Prostate gland (tissue), 2 donors: Measurements from ENCODE around the gene PEX6. TPM values are rescaled to one million over a fixed set of nuclear protein-coding genes. Genes with fewer than 3 reads are reported as not detected.
"Not testable (repeated sequence)": the region's sequence is repeated elsewhere in the genome, so short reads cannot be mapped to it uniquely, and the experiment has no call there.

Source experiments
- DNase-seq: peaks from one replicate; pipeline ENCODE4 v3.0.0-alpha.2; 2019; ENCODE audit warnings: low spot score
- H3K27ac ChIP-seq, 2 donors: fragments of 200-600 bp; sonication (generic); 2 replicates each; pipeline ENCODE4 v1.5.1; 2017 to 2019
- H3K27me3 ChIP-seq: fragments of 200-600 bp; sonication (generic); replicated peaks from 2 replicates; pipeline ENCODE4 v1.5.1; 2019; ENCODE audit not compliant: insufficient read depth
- H3K36me3 ChIP-seq, 2 donors: fragments of 200-600 bp; sonication (generic); 1 replicate in 1 of 2; 2 replicates in 1 of 2; pipeline versions ENCODE4 v1.5.1 to v1.8.1; 2017 to 2019
- H3K4me1 ChIP-seq: fragments of 200-600 bp; sonication (generic); replicated peaks from 2 replicates; pipeline ENCODE4 v1.5.1; 2019
- H3K4me3 ChIP-seq, 2 donors: fragments of 200-600 bp; sonication (generic); 2 replicates each; pipeline ENCODE4 v1.5.1; 2017 to 2019
- H3K9me3 ChIP-seq: fragments of 200-600 bp; sonication (generic); 2 replicates; pipeline ENCODE4 v1.5.1; 2017
- POLR2A ChIP-seq: fragments of 450-650 bp; IDR thresholded peaks from one replicate; pipeline ENCODE4 v1.6.1; 2016; ENCODE audit warnings: antibody characterized with exemption, mild to moderate bottlenecking
- POLR2AphosphoS5 ChIP-seq: sonication (generic); formaldehyde crosslinking; IDR thresholded peaks from one replicate; pipeline ENCODE4 v1.6.1; 2017; ENCODE audit warnings: antibody characterized with exemption
- WGBS: methylation state at CpG from one replicate; pipeline ENCODE4 v1.1.5; 2018; 5-methylcytosine and 5-hydroxymethylcytosine counted together
- intact Hi-C: fragments of 100-400 bp; cut with DNase I; formaldehyde crosslinking; loops from one replicate; pipeline ENCODE4 v1.14.2; 2022
- total RNA-seq, 2 donors: library from RNA; depleted of rRNA; stranded (reverse); fragments of >200 nt; gene quantifications; one replicate each; pipeline ENCODE4 v1.1.0, GENCODE V29; 2016
- TF ChIP-seq, protein P1 (sequence below), 4 experiments: fragments of 200-600 bp in 2 of 4; fragments of 450-650 bp in 2 of 4; sonication (generic) in 2 of 4; IDR thresholded peaks; 1 replicate in 3 of 4; 2 replicates in 1 of 4; pipeline ENCODE4 v1.5.1; 2016 to 2019; ENCODE audit warnings: antibody characterized with exemption in 4 of 4, mild to moderate bottlenecking in 2 of 4, moderate library complexity in 2 of 4

The PEX6 gene
- total RNA-seq, 2 donors from 2014 or later: 23.9 to 57.9 TPM

DNA sequence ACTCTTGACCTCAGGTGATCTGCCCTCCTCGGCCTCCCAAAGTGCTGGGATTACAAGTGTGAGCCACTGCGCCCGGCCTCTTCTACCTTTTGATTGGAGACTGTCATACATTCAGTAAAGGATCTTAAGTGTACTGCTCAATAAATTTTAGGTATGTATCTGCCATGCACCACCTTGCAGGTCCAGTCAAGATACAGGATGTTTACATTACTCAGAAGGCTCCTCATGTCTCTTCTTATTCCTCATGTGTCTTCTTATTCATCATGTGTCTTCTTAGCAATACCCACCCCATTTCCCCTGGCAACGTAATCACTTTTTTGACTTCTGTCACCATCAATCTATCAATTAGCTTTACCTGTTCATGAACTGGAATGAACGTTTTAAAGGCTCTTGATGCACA lies 26.9 kb upstream of the PEX6 start:
- Histone ChIP-seq H3K9me3 (no peaks in the 10 kb centered on the region), H3K36me3 (peaks cover 0 to 10% of the 10 kb centered on the region in 2 donors), H3K4me3 (no peak overlapping the region), H3K27me3 (no peaks in the 10 kb centered on the region), H3K27ac (no peak overlapping the region), H3K4me1 (no peaks in the 10 kb centered on the region)
- intact Hi-C loops: no loop called here
- 69% methylated on average over 5 of the region's 5 CpGs for WGBS
- DNase-seq: no peak
- TF ChIP-seq, protein P1, sequence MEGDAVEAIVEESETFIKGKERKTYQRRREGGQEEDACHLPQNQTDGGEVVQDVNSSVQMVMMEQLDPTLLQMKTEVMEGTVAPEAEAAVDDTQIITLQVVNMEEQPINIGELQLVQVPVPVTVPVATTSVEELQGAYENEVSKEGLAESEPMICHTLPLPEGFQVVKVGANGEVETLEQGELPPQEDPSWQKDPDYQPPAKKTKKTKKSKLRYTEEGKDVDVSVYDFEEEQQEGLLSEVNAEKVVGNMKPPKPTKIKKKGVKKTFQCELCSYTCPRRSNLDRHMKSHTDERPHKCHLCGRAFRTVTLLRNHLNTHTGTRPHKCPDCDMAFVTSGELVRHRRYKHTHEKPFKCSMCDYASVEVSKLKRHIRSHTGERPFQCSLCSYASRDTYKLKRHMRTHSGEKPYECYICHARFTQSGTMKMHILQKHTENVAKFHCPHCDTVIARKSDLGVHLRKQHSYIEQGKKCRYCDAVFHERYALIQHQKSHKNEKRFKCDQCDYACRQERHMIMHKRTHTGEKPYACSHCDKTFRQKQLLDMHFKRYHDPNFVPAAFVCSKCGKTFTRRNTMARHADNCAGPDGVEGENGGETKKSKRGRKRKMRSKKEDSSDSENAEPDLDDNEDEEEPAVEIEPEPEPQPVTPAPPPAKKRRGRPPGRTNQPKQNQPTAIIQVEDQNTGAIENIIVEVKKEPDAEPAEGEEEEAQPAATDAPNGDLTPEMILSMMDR (IDR thresholded peaks at IDR 0.05): no peak
- TF ChIP-seq POLR2A: no peak
- TF ChIP-seq POLR2AphosphoS5: no peak

DNA sequence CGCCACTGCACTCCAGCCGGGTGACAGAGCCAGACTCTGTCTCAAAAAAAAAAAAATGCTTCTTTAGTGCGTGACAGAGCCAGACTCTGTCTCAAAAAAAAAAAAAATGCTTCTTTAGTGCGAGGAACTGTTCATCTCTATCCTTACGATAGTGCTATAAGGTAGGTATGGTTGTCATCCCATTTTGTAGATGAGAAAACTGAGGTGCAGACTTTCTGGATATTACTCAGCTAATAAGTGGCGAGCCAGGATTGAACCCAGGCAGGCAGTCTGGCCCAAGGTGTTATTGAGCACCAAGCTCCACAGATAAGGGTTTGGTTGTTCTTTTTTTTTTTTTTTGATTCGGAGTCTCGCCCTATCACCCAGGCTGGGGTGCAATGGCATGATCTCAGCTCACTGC lies 22.9 kb upstream of the PEX6 start:
- Histone ChIP-seq H3K4me1 (no peaks in the 10 kb centered on the region), H3K27ac (no peak overlapping the region), H3K9me3 (no peaks in the 10 kb centered on the region), H3K27me3 (no peaks in the 10 kb centered on the region), H3K36me3 (no peaks in the 10 kb centered on the region), H3K4me3 (no peak overlapping the region)
- 94% methylated on average over 8 of the region's 8 CpGs for WGBS
- DNase-seq: no peak
- TF ChIP-seq, protein P1 (IDR thresholded peaks at IDR 0.05): no peak
- TF ChIP-seq POLR2AphosphoS5 (no peak), POLR2A (no peak)
- intact Hi-C loops: no loop called here

DNA sequence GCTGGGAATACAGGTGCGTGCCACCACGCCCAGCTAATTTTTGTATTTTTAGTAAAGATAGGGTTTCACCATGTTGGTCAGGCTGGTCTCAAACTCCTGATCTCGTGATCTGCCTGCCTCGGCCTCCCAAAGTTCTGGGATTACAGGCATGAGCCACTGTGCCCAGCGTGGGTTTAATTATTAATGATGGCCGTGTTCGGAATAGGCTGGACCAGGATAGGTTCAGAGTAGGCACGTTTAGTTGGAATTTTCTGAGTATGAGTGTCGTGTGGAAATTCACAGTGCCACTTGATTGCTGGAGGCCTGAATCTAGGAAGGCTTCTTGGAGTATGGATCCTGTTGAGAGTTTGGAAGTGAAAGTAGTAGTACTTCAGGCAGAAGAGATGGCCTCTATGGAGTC lies 19.2 kb upstream of the PEX6 start:
- H3K36me3 ChIP-seq, intact Hi-C loops, H3K27me3 ChIP-seq, H3K4me1 ChIP-seq, H3K9me3 ChIP-seq, H3K4me3 ChIP-seq, H3K27ac ChIP-seq, DNase-seq: not testable (repeated sequence)
- 96% methylated on average over 9 of the region's 9 CpGs for WGBS

DNA sequence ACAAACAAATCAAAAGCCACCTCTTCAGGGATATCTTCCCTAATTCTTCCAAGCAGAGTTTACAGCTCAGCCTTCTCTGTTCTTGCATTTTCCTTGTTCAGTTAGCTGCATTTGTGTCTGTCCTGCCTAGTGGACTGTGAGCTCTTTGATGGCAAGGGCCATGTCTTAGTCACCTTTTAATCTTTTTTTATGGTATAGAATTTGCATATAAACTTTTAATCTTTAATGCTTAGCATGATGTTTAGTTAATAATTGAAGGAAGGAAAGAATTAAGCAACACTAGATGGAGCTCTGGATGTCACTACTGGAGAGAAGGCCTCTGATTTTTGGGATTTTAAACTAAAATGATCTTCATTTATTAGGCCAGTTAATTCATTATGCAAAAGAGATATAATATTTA lies 17.5 kb upstream of the PEX6 start:
- Histone ChIP-seq H3K4me1 (no peaks in the 10 kb centered on the region), H3K27ac (no peak overlapping the region), H3K36me3 (no peaks in the 10 kb centered on the region), H3K4me3 (no peak overlapping the region), H3K27me3 (no peaks in the 10 kb centered on the region), H3K9me3 (no peaks in the 10 kb centered on the region)
- no peak for DNase-seq
- TF ChIP-seq POLR2A: no peak
- TF ChIP-seq, protein P1 (IDR thresholded peaks at IDR 0.05): no peak
- no peak for TF ChIP-seq POLR2AphosphoS5
- intact Hi-C loops: no loop called here

DNA sequence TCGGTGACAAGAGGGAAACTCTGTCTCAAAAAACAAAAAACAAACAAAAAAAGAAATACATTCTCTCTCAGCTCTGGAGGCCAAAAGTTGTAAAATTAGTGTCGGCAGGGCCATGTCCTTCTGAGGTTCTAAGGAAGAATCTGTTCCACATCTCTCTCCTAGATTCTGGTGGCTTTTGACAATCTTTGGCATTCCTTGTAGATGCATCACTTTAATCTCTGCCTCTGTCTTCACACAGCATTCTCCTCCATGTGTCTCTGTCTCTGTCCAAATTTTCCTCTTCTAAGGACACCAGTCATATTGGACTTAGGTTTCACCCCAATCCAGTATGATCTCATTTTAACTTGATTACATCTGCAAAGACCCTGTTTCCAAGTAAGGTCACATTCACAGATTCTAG lies 14.5 kb upstream of the PEX6 start:
- Histone ChIP-seq H3K27me3 (no peaks in the 10 kb centered on the region), H3K27ac (no peak overlapping the region), H3K4me1 (no peaks in the 10 kb centered on the region), H3K9me3 (no peaks in the 10 kb centered on the region), H3K36me3 (peaks cover 0 to 7% of the 10 kb centered on the region in 2 donors), H3K4me3 (no peak overlapping the region)
- no peak for DNase-seq
- WGBS: 67% methylated on average over 2 of the region's 2 CpGs
- no peak for TF ChIP-seq POLR2AphosphoS5
- TF ChIP-seq, protein P1 (IDR thresholded peaks at IDR 0.05): no peak
- intact Hi-C loops: no loop called here
